ENCODE measurements around the gene ZNF469. TPM values are rescaled to one million over a fixed set of nuclear protein-coding genes. Genes with fewer than 3 reads are reported as not detected.

Gene ZNF469
- total RNA-seq, 1 experiment from 2014 or later: 0.50 TPM

- no peaks in the 10 kb centered on the region for H3K4me1 Mint-ChIP-seq (ENCODE audit: low read depth, unreplicated experiment)
- no peak overlapping the region for H3K27ac Mint-ChIP-seq (ENCODE audit: unreplicated experiment)
- H3K27me3 Mint-ChIP-seq (ENCODE audit: unreplicated experiment): peaks cover 17% of the 10 kb centered on the region
- intact Hi-C loops (cut with micrococcal nuclease; ENCODE audit: unreplicated experiment): no loop called here
- H3K9me3 Mint-ChIP-seq (ENCODE audit: low read depth, unreplicated experiment): no peaks in the 10 kb centered on the region
- H3K36me3 Mint-ChIP-seq (ENCODE audit: insufficient read depth, unreplicated experiment): no peaks in the 10 kb centered on the region
- no peak for TF ChIP-seq CTCF (IDR thresholded peaks at IDR 0.05; ENCODE audit: unreplicated experiment)
- no peak overlapping the region for H3K4me3 Mint-ChIP-seq (ENCODE audit: low read depth, unreplicated experiment)
- CTCF ChIA-PET: no interaction called here
- DNase-seq: no peak
- no TSS peak for BruUV-seq (replicated peaks)
These were observed 35.9 kb upstream of the ZNF469 start for GRCh38 chr16:88346680-88347505.

DNA sequence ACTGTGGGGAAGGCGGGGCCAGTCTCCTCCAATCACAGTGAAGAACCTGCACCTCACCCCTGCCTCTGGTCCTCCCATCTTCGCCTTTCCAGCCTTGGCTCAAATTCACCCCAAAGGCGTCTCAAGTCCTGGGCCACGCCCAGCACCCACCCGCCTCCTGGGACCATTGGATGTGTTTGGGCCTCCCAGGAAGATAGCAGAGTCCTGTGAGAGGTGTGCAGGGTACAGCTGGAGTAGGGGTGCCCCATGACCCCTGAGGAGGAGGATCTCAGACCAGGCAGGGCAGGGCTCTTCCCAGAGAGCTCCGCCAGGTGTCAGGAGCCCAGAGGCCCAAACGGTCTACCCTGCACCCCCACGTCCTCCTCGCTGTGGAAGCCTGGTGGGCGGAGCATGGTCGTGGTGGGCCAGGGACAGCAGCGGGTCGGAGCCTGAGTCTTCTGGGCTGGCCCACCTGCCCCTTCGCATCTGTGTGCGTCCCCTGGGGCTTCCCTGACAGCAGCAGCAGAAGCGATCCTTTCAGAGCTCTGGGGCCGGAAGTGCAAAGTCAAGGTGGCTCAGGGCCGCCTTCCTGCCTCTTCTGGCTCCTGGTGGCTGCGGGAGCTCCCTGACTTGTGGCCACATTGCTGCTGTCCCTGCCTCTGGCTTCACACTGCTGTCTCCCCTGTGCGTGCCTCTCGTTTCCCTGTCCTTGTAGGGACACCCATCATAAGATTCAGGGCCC is 34.9 kb upstream of the ZNF469 start:
- TF ChIP-seq CTCF (IDR thresholded peaks at IDR 0.05; ENCODE audit: unreplicated experiment): no peak
- Mint-ChIP-seq H3K36me3 (ENCODE audit: insufficient read depth, unreplicated experiment) (no peaks in the 10 kb centered on the region), H3K4me3 (ENCODE audit: low read depth, unreplicated experiment) (no peak overlapping the region), H3K9me3 (ENCODE audit: low read depth, unreplicated experiment) (no peaks in the 10 kb centered on the region), H3K4me1 (ENCODE audit: low read depth, unreplicated experiment) (no peaks in the 10 kb centered on the region), H3K27me3 (ENCODE audit: unreplicated experiment) (peaks cover 13% of the 10 kb centered on the region), H3K27ac (ENCODE audit: unreplicated experiment) (no peak overlapping the region)
- no peak for DNase-seq
- CTCF ChIA-PET: interaction anchor here (0.8 to 1.0 kb wide), 2 partner anchors 29 to 146 kb away, joined by 3 read pairs; no protein-coding TSS in a partner anchor
- BruUV-seq (replicated peaks): no TSS peak
- intact Hi-C loops (cut with micrococcal nuclease; ENCODE audit: unreplicated experiment): no loop called here

- Mint-ChIP-seq H3K36me3 (ENCODE audit: insufficient read depth, unreplicated experiment) (no peaks in the 10 kb centered on the region), H3K9me3 (ENCODE audit: low read depth, unreplicated experiment) (no peaks in the 10 kb centered on the region), H3K27ac (ENCODE audit: unreplicated experiment) (no peak overlapping the region), H3K4me1 (ENCODE audit: low read depth, unreplicated experiment) (no peaks in the 10 kb centered on the region), H3K27me3 (ENCODE audit: unreplicated experiment) (peaks cover 5% of the 10 kb centered on the region), H3K4me3 (ENCODE audit: low read depth, unreplicated experiment) (no peak overlapping the region)
- CTCF ChIA-PET: interaction anchor here (0.8 to 1.0 kb wide), 2 partner anchors 28 to 145 kb away, joined by 3 read pairs; no protein-coding TSS in a partner anchor
- intact Hi-C loops (cut with micrococcal nuclease; ENCODE audit: unreplicated experiment): no loop called here
- no peak for TF ChIP-seq CTCF (IDR thresholded peaks at IDR 0.05; ENCODE audit: unreplicated experiment)
- DNase-seq: no peak
- BruUV-seq (replicated peaks): no TSS peak
These were observed 34.2 kb upstream of the ZNF469 start for GRCh38 chr16:88348377-88349152.

DNA sequence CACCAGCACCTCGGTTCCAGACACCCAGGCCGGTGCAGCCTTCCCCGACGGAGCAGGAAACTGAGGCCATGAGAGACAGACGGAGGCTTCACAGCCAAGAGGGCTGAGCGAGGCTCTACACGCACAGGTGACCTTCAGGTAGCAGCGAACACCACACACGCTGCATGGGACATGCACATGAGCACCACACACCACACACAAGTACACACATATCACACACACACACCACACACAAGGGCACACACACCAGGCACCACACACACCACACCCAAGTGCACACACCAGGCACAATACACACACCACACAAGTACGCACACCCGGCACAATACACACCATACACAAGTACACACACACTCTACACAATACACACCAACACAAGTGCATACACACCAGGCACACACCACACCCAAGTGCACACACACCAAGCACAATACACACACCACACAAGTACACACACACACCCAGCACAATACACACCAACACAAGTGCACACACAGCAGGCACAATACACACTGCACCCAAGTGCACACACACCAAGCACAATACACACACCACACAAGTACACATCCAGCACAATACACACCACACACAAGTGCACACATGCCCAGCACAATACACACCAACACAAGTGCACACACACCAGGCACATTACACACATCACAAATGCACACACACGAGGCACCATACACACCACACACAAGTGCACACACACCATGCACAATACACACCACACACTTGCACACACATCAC is 33.4 kb upstream of the ZNF469 start:
- H3K27ac Mint-ChIP-seq (ENCODE audit: unreplicated experiment): no peak overlapping the region
- CTCF ChIA-PET: interaction anchor here (0.6 kb wide), 2 partner anchors 27 to 911 kb away, joined by 3 to 4 read pairs; no protein-coding TSS in a partner anchor
- no peaks in the 10 kb centered on the region for H3K27me3 Mint-ChIP-seq (ENCODE audit: unreplicated experiment)
- no peaks in the 10 kb centered on the region for H3K4me1 Mint-ChIP-seq (ENCODE audit: low read depth, unreplicated experiment)
- intact Hi-C loops (cut with micrococcal nuclease; ENCODE audit: unreplicated experiment): no loop called here
- no peaks in the 10 kb centered on the region for H3K36me3 Mint-ChIP-seq (ENCODE audit: insufficient read depth, unreplicated experiment)
- no TSS peak for BruUV-seq (replicated peaks)
- no peak overlapping the region for H3K4me3 Mint-ChIP-seq (ENCODE audit: low read depth, unreplicated experiment)
- no peak for TF ChIP-seq CTCF (IDR thresholded peaks at IDR 0.05; ENCODE audit: unreplicated experiment)
- DNase-seq: no peak
- H3K9me3 Mint-ChIP-seq (ENCODE audit: low read depth, unreplicated experiment): no peaks in the 10 kb centered on the region

Data from Calu3 (cell line).